PC-3 (cell line): ENCODE measurements around the gene PTMS. TPM values are rescaled to one million over a fixed set of nuclear protein-coding genes. Genes with fewer than 3 reads are reported as not detected.

Experiments used
- ATAC-seq: fragments of 200-7000 bp; cut with Tn5 transposase; 2 replicates; pipeline ENCODE4 v1.9.1; 2020; ENCODE audit warnings: mild to moderate bottlenecking, moderate library complexity
- BruUV-seq: library from RNA; stranded (reverse); fragments of 400-500 nt; replicated peaks from 2 replicates; lab custom pipeline; 2021; lab: Mats Ljungman, UMichigan
- CTCF ChIA-PET: fragments of 300-600 bp; sonication (Branson Sonifier 250); formaldehyde crosslinking; loops from one replicate; lab custom pipeline; 2022; ENCODE audit warnings: antibody characterized with exemption; lab: Charles Lee
- POLR2A ChIA-PET: fragments of 300-600 bp; sonication (Branson Sonifier 250); formaldehyde crosslinking; loops from one replicate; lab custom pipeline; 2022; ENCODE audit warnings: antibody characterized with exemption; ENCODE audit not compliant: unreplicated experiment; lab: Charles Lee
- DNase-seq: peaks from one replicate; pipeline ENCODE4 v3.0.0-alpha.2; 2015
- H2AFZ ChIP-seq: fragments of 300-600 bp; sonication (generic); 2 replicates; pipeline ENCODE4 v1.6.0; 2016; ENCODE audit warnings: antibody characterized with exemption, low read length
- H3F3A ChIP-seq: fragments of 300-600 bp; sonication (generic); one replicate; pipeline ENCODE4 v1.6.0; 2017; ENCODE audit warnings: antibody characterized with exemption, low read length, control low read depth, mild to moderate bottlenecking; ENCODE audit not compliant: unreplicated experiment
- H3K27ac ChIP-seq: fragments of 300-600 bp; sonication (generic); 2 replicates; pipeline ENCODE4 v1.5.1; 2016; ENCODE audit warnings: mild to moderate bottlenecking, low read length
- H3K27me3 ChIP-seq: fragments of 300-600 bp; sonication (generic); 2 replicates; pipeline ENCODE4 v1.6.1; 2016; ENCODE audit warnings: low read length, mixed read lengths
- H3K36me3 ChIP-seq: fragments of 300-600 bp; sonication (generic); 2 replicates; pipeline ENCODE4 v1.6.1; 2016; ENCODE audit warnings: low read depth, mixed run types, low read length, mixed read lengths
- H3K4me1 ChIP-seq: fragments of 300-600 bp; sonication (generic); 2 replicates; pipeline ENCODE4 v1.5.1; 2016; ENCODE audit warnings: low read length; ENCODE audit not compliant: insufficient read depth
- H3K4me2 ChIP-seq: fragments of 300-600 bp; sonication (generic); 2 replicates; pipeline ENCODE4 v1.6.0; 2016; ENCODE audit warnings: low read length
- H3K4me3 ChIP-seq: fragments of 300-600 bp; sonication (generic); 2 replicates; pipeline ENCODE4 v1.5.1; 2016; ENCODE audit warnings: mild to moderate bottlenecking, low read length, mixed read lengths
- H3K79me2 ChIP-seq: fragments of 300-600 bp; sonication (generic); 2 replicates; pipeline ENCODE4 v1.6.1; 2017; ENCODE audit warnings: low read length, mixed read lengths
- H3K9ac ChIP-seq: fragments of 300-600 bp; sonication (generic); 2 replicates; pipeline ENCODE4 v1.6.0; 2016; ENCODE audit warnings: mild to moderate bottlenecking, low read length
- H3K9me2 ChIP-seq: fragments of 300-600 bp; sonication (generic); replicated peaks from 2 replicates; pipeline ENCODE4 v1.6.1; 2016; ENCODE audit warnings: mixed run types, low read length, mixed read lengths
- H3K9me3 ChIP-seq: fragments of 300-600 bp; sonication (generic); 2 replicates; pipeline ENCODE4 v1.6.1; 2016; ENCODE audit warnings: low read length, mixed read lengths
- H4K20me1 ChIP-seq: fragments of 300-600 bp; sonication (generic); 2 replicates; pipeline ENCODE4 v1.6.1; 2016; ENCODE audit warnings: low read length, mixed read lengths
- CTCF ChIP-seq: fragments of 300-600 bp; sonication (generic); conservative IDR thresholded peaks from 2 replicates; pipeline ENCODE4 v1.5.1; 2017; ENCODE audit warnings: antibody characterized with exemption, low read depth, mild to moderate bottlenecking, low read length
- EZH2 ChIP-seq: fragments of 300-600 bp; sonication (generic); IDR thresholded peaks from one replicate; pipeline ENCODE4 v1.6.1; 2017; ENCODE audit warnings: antibody characterized with exemption, mild to moderate bottlenecking, low read length; ENCODE audit not compliant: unreplicated experiment
- EZH2phosphoT487 ChIP-seq: fragments of 300-600 bp; sonication (generic); IDR thresholded peaks from 2 replicates; pipeline ENCODE4 v1.6.1; 2018; ENCODE audit warnings: mild to moderate bottlenecking, antibody characterized with exemption, low read length, borderline replicate concordance
- intact Hi-C: fragments of 100-400 bp; cut with micrococcal nuclease; formaldehyde crosslinking; loops from 2 replicates; pipeline ENCODE4 v1.9.0; 2023
- total RNA-seq: library from RNA; depleted of rRNA; stranded (reverse); fragments of >200 nt; gene quantifications from 2 replicates; pipeline ENCODE4 v1.2.3, GENCODE V29; 2014

The PTMS gene
- total RNA-seq, 1 experiment from 2014 or later: 46.4 TPM

GRCh38 chr12:6767353-6768319 is 1.5 kb downstream of the PTMS start:
- Histone ChIP-seq H3K4me3 (peak overlapping the region; percentile 89), H3F3A (no peaks in the 10 kb centered on the region), H3K27ac (peak overlapping the region; percentile 9; the same call in 1 of the 2 replicates), H4K20me1 (no peaks in the 10 kb centered on the region; the same call in 1 of the 2 replicates), H3K9ac (peak overlapping the region; percentile 79), H3K9me3 (no peaks in the 10 kb centered on the region), H3K4me1 (peaks cover 36% of the 10 kb centered on the region), H3K9me2 (no peaks in the 10 kb centered on the region), H3K4me2 (peak overlapping the region; percentile 96), H2AFZ (peak overlapping the region; percentile 75), H3K27me3 (no peaks in the 10 kb centered on the region), H3K79me2 (peaks cover 27% of the 10 kb centered on the region), H3K36me3 (no peaks in the 10 kb centered on the region)
- ATAC-seq (no peak), DNase-seq (peak; percentile 23)
- POLR2A ChIA-PET: interaction anchor here (0.6 to 1.5 kb wide), 2 partner anchors 14 to 65 kb away, joined by 4 to 14 read pairs; partner anchors contain the start of gene MLF2
- TSS peak; percentile 34 for BruUV-seq
- TF ChIP-seq CTCF (no peak), EZH2 (no peak), EZH2phosphoT487 (no peak)
- CTCF ChIA-PET: interaction anchor here (0.7 to 2.0 kb wide), 3 partner anchors 11 to 157 kb away, joined by 3 to 24 read pairs (median 10); partner anchors contain the start of gene MLF2
- intact Hi-C loops: loop anchor here (2.0 kb wide), 1 partner anchor 15 kb away; the partner anchor contains the start of gene MLF2

GRCh38 chr12:6768437-6768914 is 2.3 kb downstream of the PTMS start:
- no peaks in the 10 kb centered on the region for H3F3A ChIP-seq
- ChIA-PET POLR2A (no interaction called here), CTCF (no interaction called here)
- DNase-seq: no peak
- no peaks in the 10 kb centered on the region for H3K27me3 ChIP-seq
- no peak overlapping the region for H3K27ac ChIP-seq
- peaks cover 34% of the 10 kb centered on the region for H3K4me1 ChIP-seq
- H2AFZ ChIP-seq: no peak overlapping the region
- H3K79me2 ChIP-seq: peaks cover 27% of the 10 kb centered on the region
- H3K9me2 ChIP-seq: no peaks in the 10 kb centered on the region
- TF ChIP-seq EZH2 (no peak), CTCF (no peak), EZH2phosphoT487 (no peak)
- no TSS peak for BruUV-seq
- no peaks in the 10 kb centered on the region; the same call in 1 of the 2 replicates for H4K20me1 ChIP-seq
- H3K4me2 ChIP-seq: peak overlapping the region; percentile 96
- peak overlapping the region; percentile 89 for H3K4me3 ChIP-seq
- no peak for ATAC-seq
- peak overlapping the region; percentile 79; the same call in 1 of the 2 replicates for H3K9ac ChIP-seq
- intact Hi-C loops: no loop called here
- no peaks in the 10 kb centered on the region for H3K36me3 ChIP-seq
- no peaks in the 10 kb centered on the region for H3K9me3 ChIP-seq
